ENCODE data around the gene RNF114. TPM values are rescaled to one million over a fixed set of nuclear protein-coding genes. Genes with fewer than 3 reads are reported as not detected.

The RNF114 gene
- total and polyA plus RNA-seq, 10 of the 15 experiments (the other 5 are each of a cell fraction or from before 2014, with no cell fraction given): 28.0 to 82.3 (median 47.2) TPM

- no peaks in the 10 kb centered on the region for H3K9me3 ChIP-seq (replicated peaks; ENCODE audit: control insufficient read depth, insufficient read depth, low read length)
- no peak overlapping the region for H3K4me2 ChIP-seq (ENCODE audit: control insufficient read depth, insufficient read depth)
- SMC1A ChIA-PET (ENCODE audit: uncharacterized antibody, unreplicated experiment): interaction anchor here (1.0 to 1.1 kb wide), 2 partner anchors 15 to 115 kb away, joined by 3 read pairs; no protein-coding TSS in a partner anchor
- RAD21 ChIA-PET (ENCODE audit: unreplicated experiment): interaction anchor here (0.9 to 1.0 kb wide), 2 partner anchors 10 to 115 kb away, joined by 3 to 4 read pairs; no protein-coding TSS in a partner anchor
- 97% methylated on average over 15 of the region's 18 CpGs for WGBS (ENCODE audit: insufficient coverage, insufficient replicate concordance, low lambda C conversion rate, missing lambda C conversion rate)
- H3K27ac ChIP-seq (ENCODE audit: control insufficient read depth, insufficient read depth): no peak overlapping the region; the same call in 1 of the 2 replicates
- CTCF ChIA-PET: interaction anchor here (0.7 to 1.2 kb wide), 4 partner anchors 9 to 115 kb away, joined by 3 to 4 read pairs (median 3); no protein-coding TSS in a partner anchor
- H4K20me1 ChIP-seq (ENCODE audit: control insufficient read depth, insufficient read depth): no peaks in the 10 kb centered on the region
- H3K4me1 ChIP-seq (ENCODE audit: control insufficient read depth, insufficient read depth, low read length): peaks cover 14% of the 10 kb centered on the region
- in situ Hi-C loops (cut with MboI) (no loop called here), intact Hi-C loops (cut with micrococcal nuclease; ENCODE audit: unreplicated experiment) (no loop called here)
- H3K36me3 ChIP-seq (ENCODE audit: control insufficient read depth in 2 of 2, insufficient read depth in 2 of 2, low read length in 1 of 2): peaks cover 14% of the 10 kb centered on the region in 2 experiments
- no peak overlapping the region for H2AFZ ChIP-seq (ENCODE audit: control insufficient read depth, low read depth, low read length)
- no peak overlapping the region for H3K4me3 ChIP-seq
- no peaks in the 10 kb centered on the region for H3K79me2 ChIP-seq (ENCODE audit: control insufficient read depth, insufficient read depth, low read length)
- no peak for FAIRE-seq
- DNase-seq (ENCODE audit: low read depth, low spot score): no peak
- no peak for ATAC-seq
- no peaks in the 10 kb centered on the region for H3K27me3 ChIP-seq (replicated peaks in 1 of 2; ENCODE audit: control insufficient read depth in 2 of 2, insufficient read depth in 2 of 2, low read length in 1 of 2)
- no peak overlapping the region for H3K9ac ChIP-seq (ENCODE audit: control insufficient read depth, insufficient read depth, low read length)
- POLR2A ChIA-PET: interaction anchor here (1.2 kb wide), 1 partner anchor 19 kb away, joined by 3 read pairs; no protein-coding TSS in a partner anchor
- no TSS peak for BruUV-seq (replicated peaks)
- no peak for TF ChIP-seq TCF3 (IDR thresholded peaks at IDR 0.05; ENCODE audit: borderline replicate concordance, insufficient read depth, low read depth, low read length)
- no peak for TF ChIP-seq ZBED1 (IDR thresholded peaks at IDR 0.05; ENCODE audit: borderline replicate concordance)
- no peak for TF ChIP-seq SRF (IDR thresholded peaks at IDR 0.05; ENCODE audit: low read depth in 2 of 2, low read length in 2 of 2)
- TF ChIP-seq SUPT20H (IDR thresholded peaks at IDR 0.05; ENCODE audit: borderline replicate concordance, control insufficient read depth, low read depth, low read length): no peak
- TF ChIP-seq PML (IDR thresholded peaks at IDR 0.05; ENCODE audit: low read length): no peak
- TF ChIP-seq E2F8 (IDR thresholded peaks at IDR 0.05; ENCODE audit: low read depth, partially characterized antibody): no peak
- no peak for TF ChIP-seq BACH1 (IDR thresholded peaks at IDR 0.05; ENCODE audit: borderline replicate concordance)
- TF ChIP-seq MYC (IDR thresholded peaks at IDR 0.05; ENCODE audit: insufficient read depth, insufficient read length, insufficient replicate concordance, low read length, severe bottlenecking): no peak
- no peak for TF ChIP-seq NR2F1 (conservative IDR thresholded peaks at IDR 0.05)
- TF ChIP-seq RAD21 (IDR thresholded peaks at IDR 0.05; ENCODE audit: insufficient read depth, low read depth, low read length): no peak
- no peak for TF ChIP-seq ATF2 (IDR thresholded peaks at IDR 0.05; ENCODE audit: low read length)
- no peak for TF ChIP-seq SUZ12 (IDR thresholded peaks at IDR 0.05; ENCODE audit: unreplicated experiment)
- no peak for TF ChIP-seq CBX3 (IDR thresholded peaks at IDR 0.05; ENCODE audit: borderline replicate concordance, low read depth)
- no peak for TF ChIP-seq IKZF1 (conservative IDR thresholded peaks at IDR 0.05)
These were observed 20.5 kb downstream of the RNF114 start for GRCh38 chr20:49956689-49957088.

Measured in GM12878 (cell line).